ENCODE results near the gene TOGARAM1.
"Not testable (repeated sequence)": the region's sequence is repeated elsewhere in the genome, so short reads cannot be mapped to it uniquely, and the experiment has no call there.

TOGARAM1 gene

DNA sequence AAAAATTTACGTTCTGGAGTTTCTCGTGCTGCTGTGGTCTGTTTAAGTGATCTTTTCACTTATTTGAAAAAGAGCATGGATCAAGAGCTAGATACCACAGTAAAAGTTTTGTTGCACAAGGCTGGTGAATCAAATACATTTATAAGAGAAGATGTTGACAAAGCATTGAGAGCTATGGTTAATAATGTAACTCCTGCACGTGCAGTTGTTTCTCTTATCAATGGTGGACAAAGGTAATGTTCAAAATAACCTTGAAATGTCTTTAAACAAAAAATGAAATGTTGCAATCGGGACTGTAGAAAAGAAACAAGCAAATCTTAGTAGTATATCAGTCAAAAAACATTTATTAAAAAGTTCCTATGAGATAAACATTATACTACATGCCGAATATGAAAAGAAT lies 82.6 kb downstream of the TOGARAM1 start:
- no peak for DNase-seq

DNA sequence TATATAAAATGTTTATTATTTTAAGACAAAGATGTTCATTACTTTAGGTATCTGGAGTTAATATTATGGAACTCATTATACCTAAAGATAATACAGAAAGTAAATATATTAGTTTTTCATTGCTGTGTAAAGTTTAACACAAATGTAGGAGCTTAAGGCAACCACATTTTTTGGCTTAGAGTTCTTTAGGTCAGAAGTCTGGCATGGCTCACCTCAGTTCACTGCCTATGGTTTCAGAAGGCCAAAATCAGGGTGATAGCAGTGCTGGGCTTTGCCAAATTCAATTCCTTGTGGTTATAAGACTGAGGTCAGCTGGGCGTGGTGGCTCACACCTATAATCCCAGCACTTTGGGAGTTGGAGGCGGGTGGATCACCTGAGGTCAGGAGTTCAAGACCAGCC lies 86.4 kb downstream of the TOGARAM1 start:
- no peak for DNase-seq

- no peak for DNase-seq
Observed at GRCh38 chr14:45051180-45051579, 89.2 kb downstream of the TOGARAM1 start.

DNA sequence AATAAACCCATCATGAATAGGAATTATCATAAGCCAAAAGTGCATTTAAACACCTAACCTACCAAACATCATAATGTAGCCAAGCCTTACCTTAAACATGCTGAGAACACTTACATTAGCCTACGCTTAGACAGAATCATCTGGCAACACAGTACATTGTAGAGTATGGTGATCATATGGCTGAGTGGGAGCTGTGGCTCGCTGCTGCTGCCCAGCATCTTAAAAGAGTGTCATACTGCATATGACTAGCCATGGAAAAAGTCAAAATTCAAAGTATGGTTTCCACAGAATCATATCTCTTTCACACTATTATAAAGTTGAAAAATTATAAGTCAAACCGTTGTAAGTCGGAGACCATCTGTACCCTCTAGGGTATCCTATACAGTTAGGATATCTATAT lies 89.9 kb downstream of the TOGARAM1 start:
- DNase-seq, result no peak

DNA sequence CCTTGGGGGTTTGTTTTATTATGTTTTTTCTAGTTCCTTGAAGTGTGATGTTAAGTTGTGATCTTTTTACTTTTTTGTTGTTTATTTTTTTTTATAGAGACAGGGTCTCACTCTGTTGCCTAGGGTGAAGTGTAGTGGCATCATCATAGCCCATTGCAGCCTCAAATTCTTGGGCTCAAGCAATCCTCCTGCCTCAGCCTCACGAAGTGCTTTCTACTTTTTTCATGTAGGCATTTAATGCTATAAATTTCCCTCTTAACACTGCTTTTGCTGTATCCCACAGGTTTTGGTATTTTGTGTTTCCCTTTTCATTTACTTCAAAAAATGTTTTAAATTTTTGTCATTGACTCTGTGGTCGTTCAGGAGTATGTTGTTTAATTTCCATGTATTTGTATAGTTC lies 95.4 kb downstream of the TOGARAM1 start:
- no peak for DNase-seq

GRCh38 chr14:45057881-45058364 lies 95.9 kb downstream of the TOGARAM1 start:
- DNase-seq, result no peak

- DNase-seq, result no peak
Observed at GRCh38 chr14:45060551-45060950, 98.6 kb downstream of the TOGARAM1 start.

DNA sequence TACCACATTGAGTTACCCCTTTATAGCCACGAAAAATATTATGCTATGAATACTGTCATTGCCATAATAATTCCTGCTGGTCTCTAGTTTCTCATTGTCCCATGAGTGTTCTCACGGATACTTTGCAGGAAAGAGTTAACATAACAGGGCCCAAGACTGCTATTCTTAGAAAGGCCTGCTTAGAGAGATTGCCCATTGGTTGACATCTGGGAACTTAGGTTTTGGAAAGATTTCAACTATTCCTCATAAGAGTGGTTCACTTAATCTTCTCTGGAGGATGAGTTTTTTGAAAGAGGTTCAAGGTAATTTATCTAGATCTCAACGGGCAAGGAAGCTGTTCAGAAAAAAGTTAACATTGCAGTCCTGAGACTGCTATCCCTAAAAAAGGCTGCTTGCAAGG lies 103.5 kb downstream of the TOGARAM1 start:
- DNase-seq, result no peak

- DNase-seq, result no peak
Observed at GRCh38 chr14:45065956-45066355, 104.0 kb downstream of the TOGARAM1 start.

DNA sequence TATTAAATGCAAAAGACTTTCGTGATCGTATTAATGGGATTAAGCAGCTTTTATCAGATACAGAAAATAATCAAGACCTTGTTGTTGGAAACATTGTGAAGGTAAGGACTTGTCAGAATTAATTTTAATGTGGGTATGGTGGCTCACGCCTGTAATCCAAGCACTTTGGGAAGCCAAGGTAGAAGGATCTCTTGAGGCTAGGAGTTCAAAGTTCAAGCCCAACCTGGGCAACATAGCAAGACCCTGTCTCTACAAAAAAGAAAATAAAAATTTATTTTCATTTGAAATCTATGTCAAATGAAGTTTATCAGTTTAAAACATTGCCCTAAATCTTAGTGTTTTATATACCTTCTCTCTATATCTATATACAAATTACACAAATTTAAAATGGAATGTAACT lies 104.7 kb downstream of the TOGARAM1 start:
- DNase-seq, result no peak

DNA sequence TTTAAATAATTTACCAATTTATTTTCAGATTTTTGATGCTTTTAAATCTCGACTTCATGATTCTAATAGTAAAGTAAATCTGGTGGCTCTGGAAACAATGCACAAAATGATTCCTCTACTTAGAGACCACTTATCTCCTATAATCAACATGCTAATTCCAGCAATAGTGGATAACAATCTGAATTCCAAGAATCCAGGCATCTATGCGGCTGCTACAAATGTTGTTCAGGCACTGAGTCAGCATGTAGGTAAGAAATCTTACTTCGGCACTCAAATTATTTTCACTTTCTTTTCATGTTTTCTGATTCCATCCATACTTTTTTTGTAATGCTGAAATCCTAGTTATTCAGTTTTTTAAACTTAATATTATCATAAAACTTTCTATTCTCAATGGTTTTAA lies 106.4 kb downstream of the TOGARAM1 start:
- DNase-seq, result no peak

DNA sequence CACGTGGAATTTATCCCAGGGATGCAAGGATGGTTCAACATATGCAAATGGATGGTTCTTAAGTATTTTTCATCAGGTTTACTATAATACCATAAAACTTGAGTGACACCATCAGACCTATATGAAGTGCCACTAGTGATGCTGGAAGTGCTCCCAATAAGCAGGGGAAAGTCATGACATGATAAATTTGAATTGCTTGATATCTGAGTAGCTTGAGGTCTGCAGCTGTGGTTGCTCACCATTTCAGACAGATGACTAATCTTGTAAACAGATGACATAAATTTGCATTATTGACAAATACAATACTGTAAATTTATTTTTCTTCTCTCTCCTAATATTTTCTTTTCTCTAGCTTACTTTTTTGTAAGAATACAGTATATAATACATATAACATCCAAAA lies 108.2 kb downstream of the TOGARAM1 start:
- DNase-seq, result no peak

DNA sequence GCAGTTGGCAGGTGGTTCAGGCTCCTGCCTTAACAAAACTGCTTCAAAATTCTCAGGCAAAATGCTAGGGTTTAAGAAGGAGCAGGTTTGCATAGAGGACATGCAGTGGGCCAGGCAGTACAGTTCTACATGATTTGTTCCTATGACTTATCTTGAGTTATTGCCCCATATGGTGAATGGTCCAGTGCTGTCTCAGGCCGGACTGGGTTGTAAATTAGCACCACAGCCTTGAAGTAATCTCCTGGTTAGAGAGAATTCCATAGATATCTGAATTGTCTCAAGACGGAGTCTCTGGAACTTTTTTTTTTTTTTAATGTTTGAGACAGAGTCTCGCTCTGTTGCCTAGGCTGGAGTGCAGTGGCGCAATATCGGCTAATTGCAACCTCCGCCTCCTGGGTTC lies 110.1 kb downstream of the TOGARAM1 start:
- no peak for DNase-seq

- no peak for DNase-seq
Observed at GRCh38 chr14:45073231-45073879, 111.4 kb downstream of the TOGARAM1 start.

- no peak for DNase-seq
Observed at GRCh38 chr14:45078323-45078722, 116.3 kb downstream of the TOGARAM1 start.

GRCh38 chr14:45080416-45080968 lies 118.5 kb downstream of the TOGARAM1 start:
- DNase-seq, result not testable (repeated sequence)

- DNase-seq, result not testable (repeated sequence)
Observed at GRCh38 chr14:45081096-45081495, 119.1 kb downstream of the TOGARAM1 start.

DNA sequence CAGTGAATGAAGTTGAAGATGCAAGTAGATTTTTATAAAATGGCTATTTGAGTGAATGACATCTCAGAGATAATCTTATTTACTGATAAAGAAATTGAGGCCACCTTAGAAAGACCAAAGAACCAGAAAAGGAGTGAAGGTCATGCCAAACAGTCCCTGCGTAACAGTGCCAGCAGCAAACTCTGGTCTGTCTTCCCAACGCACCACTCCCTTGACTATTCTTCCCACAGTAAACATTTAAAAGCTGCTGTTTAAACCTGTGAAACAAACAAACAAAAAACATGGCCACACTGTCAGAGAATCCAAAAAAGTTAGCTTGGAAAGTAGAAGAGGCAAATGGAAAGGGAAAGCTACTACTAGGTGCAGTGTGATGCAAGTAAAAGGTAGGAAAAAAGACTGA lies 120.4 kb downstream of the TOGARAM1 start:
- DNase-seq, result no peak

DNA sequence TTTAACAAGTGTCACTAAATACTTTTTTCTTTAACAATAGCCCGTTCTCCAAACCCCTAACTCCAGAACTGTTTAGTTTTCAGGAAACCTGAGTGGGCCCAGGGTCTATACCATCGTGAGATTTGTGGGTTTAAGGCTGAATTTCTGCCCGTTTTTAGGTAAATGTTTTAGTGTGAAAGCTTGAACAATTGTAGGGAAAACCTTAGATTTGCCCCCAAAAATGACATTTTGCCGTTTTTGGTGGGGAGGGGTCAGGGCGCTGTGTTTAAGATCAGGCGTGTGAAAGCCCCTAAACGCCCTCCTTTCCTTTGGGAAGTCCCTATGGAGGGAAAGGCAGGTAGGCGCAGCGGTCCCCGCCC lies 121.6 kb downstream of the TOGARAM1 start:
- DNase-seq, result no peak

- DNase-seq, result peak; percentile 82 to 96
Observed at GRCh38 chr14:45083976-45084722, 122.2 kb downstream of the TOGARAM1 start, which contains the start of gene PRPF39. PRPF39 (plus strand) TSS chr14:45084116; CDS start chr14:45095240, 11,124 bp downstream.

DNA sequence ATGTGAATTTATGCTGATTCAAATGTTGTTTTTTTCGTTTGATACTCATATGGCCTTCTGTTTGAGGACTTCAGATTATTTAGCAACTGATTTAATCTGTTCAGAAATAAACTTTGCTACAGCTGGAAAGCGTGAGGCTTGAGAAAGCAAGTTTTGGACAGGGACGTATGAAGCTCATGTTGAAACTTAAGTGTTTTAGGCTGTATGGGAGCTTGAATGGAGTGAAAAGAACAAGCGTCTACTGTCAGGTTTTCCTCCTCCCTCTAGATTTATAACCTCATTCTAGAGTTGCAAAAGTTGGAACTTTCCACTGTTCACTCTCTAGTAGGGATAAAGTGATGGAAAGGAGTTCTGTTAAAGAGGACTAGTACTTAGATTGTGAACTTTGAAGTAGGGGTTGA lies 123.0 kb downstream of the TOGARAM1 start:
- DNase-seq, result no peak

DNA sequence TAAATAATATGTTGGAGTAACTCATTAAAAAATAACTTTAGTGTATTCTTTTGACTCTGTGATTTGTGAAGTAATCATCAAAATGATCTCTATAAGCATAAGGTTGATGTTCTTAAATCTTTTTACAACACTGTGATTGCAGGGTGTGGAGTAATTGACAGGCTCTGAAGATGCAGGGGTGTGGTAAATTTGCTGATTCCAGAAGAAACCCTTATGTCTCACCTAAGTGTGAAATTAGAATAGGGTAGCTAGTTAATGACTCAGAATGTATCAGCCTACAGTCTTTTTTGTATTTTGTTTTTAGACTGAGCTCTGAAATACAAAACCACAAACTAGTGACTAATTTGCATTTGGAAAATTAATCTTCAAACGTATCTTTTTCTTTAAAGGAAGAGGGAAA lies 127.8 kb downstream of the TOGARAM1 start:
- DNase-seq, result no peak

DNA sequence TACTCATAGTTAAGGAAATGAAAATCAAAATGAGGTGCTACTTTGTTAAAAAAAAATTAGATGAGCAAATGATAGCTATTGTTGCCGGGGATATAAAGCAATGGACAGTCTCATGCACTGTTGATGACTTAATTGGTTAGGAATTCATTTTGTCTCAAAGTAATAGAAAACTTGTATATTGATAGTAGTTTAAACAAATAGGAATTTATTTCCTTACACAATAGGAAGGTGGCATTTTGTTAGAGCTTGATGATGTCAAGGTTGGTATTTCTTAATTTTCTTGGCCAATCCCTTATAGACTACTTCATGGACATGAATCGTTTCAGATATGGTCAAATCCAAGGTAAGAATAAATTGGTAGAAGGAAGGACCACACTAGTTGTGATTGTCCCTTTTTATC lies 129.7 kb downstream of the TOGARAM1 start:
- no peak for DNase-seq

DNA sequence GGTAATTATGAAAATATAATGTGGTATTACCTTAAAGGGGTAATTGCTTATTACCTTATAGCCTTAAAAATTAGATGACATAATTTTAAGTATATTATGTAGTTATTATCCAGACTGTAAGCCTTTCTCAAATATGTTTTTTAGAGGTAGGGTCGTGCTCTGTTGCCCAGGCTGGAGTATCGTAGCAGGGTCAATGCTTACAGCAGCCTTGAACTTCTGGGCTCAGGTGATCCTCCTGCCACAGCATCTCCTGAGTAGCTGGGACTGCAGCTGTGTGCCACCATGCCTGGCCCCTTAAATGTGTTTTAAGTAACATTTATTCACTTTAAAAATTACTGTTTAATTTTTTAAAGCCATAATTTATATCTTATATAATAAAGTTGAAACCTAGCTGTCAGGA lies 132.3 kb downstream of the TOGARAM1 start:
- no peak for DNase-seq
